OCI-LY1 (cell line): ENCODE measurements around the gene SYCP2L.

Experiments used
- EZH2 ChIP-seq: fragments of 200-600 bp; sonication (generic), shearing (Covaris generic); IDR thresholded peaks from 2 replicates; pipeline ENCODE4 v1.8.0; 2017; ENCODE audit warnings: borderline replicate concordance, mixed run types, mild to moderate bottlenecking, antibody characterized with exemption, low read length, moderate library complexity, mixed read lengths
- TF ChIP-seq, protein P1 (sequence below): fragments of 200-600 bp; sonication (generic), shearing (Covaris generic); IDR thresholded peaks from 2 replicates; pipeline ENCODE4 v1.5.1; 2017; ENCODE audit warnings: mild to moderate bottlenecking, antibody characterized with exemption, low read length, moderate library complexity, mixed read lengths

GRCh38 chr6:10861086-10861485 is 25.8 kb upstream of the SYCP2L start:
- TF ChIP-seq, protein P1, sequence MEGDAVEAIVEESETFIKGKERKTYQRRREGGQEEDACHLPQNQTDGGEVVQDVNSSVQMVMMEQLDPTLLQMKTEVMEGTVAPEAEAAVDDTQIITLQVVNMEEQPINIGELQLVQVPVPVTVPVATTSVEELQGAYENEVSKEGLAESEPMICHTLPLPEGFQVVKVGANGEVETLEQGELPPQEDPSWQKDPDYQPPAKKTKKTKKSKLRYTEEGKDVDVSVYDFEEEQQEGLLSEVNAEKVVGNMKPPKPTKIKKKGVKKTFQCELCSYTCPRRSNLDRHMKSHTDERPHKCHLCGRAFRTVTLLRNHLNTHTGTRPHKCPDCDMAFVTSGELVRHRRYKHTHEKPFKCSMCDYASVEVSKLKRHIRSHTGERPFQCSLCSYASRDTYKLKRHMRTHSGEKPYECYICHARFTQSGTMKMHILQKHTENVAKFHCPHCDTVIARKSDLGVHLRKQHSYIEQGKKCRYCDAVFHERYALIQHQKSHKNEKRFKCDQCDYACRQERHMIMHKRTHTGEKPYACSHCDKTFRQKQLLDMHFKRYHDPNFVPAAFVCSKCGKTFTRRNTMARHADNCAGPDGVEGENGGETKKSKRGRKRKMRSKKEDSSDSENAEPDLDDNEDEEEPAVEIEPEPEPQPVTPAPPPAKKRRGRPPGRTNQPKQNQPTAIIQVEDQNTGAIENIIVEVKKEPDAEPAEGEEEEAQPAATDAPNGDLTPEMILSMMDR: no peak
- no peak for TF ChIP-seq EZH2
